ENCODE measurements around the gene PGAP6.
"Not testable (repeated sequence)": the region's sequence is repeated elsewhere in the genome, so short reads cannot be mapped to it uniquely, and the experiment has no call there.

Gene PGAP6

DNA sequence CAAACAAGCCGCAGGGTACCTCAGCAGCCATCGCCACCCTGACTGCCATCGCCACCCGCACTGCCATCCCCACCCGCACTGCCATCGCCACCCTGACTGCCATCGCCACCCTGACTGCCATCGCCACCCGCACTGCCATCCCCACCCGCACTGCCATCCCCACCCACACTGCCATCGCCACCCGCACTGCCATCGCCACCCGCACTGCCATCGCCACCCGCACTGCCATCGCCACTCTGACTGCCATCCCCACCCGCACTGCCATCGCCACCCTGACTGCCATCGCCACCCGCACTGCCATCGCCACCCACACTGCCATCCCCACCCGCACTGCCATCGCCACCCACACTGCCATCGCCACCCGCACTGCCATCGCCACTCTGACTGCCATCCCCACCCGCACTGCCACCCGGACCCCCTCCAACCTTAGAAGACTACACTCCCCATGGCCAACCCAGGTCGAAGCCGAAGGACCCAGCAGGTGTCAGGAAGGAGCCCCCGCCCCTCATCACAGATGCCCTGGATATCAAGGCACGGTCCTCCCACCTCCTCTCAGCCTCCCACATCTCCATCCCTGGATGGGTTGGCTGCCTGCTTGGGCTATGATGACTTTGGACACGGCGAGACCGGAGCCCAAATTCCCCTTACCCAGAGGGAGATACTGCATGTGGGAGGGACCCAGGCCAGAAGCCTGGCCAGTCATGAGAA, 3.5 kb downstream of the PGAP6 start:
- DNase-seq: not testable (repeated sequence)

DNA sequence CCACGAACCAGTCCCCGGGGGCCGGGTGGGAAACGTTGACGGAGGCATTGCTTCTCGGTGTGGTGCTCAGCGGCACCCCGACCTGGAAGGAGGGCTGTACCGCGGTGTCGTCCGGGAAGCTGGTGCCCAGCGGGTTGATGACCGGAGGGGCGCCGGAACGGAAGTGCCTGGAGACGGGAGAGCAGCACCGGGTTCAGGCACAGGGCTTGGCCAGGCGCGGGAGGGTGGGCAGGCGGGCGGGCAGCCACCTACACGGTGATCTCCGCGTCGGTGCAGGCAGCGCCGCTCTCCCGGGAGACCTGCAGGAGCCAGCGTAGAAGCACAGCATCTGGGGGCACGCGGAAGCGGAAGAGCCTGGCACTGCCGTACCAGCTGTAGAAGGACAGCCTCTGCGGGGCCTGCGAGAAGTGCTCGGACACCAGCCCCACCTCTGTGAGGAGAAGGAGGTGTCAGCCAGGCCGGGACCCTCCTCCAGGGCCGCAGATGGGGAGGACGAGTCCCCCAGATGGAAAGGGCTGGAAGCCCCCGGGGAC, 4.3 kb downstream of the PGAP6 start:
- no peak for DNase-seq

GRCh38 chr16:376817-377418, 4.9 kb downstream of the PGAP6 start:
- no peak for DNase-seq

- DNase-seq: no peak
Observed at GRCh38 chr16:375927-376816, 5.6 kb downstream of the PGAP6 start.

DNA sequence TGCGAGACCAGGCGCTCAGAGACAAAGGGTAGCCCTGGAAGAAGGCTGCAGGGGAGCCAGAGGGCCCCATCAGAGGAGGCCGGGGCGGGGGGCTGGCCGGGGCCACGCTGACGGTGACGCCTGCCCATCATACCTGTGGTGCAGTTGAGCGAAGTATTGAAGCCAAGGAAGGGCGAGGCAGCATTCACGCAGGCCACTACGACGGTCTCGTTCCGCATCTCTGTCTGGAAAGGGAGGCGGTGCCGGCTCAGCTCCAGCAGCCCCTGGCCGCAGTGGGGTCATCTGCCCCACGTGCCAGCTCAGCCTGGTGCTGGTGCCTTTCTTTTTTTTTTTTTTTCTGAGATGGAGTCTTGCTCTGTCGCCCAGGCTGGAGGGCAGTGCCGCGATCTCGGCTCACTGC, 6.6 kb downstream of the PGAP6 start:
- no peak for DNase-seq

GRCh38 chr16:374616-374926, 7.2 kb downstream of the PGAP6 start:
- no peak for DNase-seq

GRCh38 chr16:373848-374615, 7.7 kb downstream of the PGAP6 start:
- DNase-seq: no peak

DNA sequence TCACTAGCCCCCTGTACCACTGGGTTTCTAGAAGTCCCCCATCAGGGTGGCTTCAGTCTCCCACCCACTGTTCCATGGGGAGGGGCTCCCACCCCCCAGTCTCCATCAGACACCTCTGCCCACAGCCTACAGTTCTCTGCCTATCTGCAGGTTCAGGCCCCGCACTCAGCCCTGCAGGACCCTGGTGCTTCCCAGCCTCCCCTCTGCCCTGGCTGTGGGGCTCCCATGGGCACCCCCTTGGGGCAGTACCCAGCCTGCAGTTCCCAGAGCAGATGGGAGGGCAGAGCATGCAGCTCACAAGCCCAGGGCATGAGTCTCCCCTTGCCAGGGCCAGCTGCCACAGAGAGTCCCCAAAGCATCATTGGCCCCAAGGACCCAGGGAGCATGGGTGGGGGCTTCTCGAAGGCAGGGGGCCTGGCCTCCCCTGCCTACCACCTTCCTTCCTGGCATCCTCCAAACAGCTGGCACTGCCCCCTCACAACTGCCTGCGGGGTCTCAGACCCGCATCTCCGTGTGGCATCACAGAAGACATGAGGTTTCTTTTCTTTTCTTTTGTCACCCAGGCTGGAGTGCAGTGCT, 8.7 kb downstream of the PGAP6 start:
- no peak for DNase-seq

DNA sequence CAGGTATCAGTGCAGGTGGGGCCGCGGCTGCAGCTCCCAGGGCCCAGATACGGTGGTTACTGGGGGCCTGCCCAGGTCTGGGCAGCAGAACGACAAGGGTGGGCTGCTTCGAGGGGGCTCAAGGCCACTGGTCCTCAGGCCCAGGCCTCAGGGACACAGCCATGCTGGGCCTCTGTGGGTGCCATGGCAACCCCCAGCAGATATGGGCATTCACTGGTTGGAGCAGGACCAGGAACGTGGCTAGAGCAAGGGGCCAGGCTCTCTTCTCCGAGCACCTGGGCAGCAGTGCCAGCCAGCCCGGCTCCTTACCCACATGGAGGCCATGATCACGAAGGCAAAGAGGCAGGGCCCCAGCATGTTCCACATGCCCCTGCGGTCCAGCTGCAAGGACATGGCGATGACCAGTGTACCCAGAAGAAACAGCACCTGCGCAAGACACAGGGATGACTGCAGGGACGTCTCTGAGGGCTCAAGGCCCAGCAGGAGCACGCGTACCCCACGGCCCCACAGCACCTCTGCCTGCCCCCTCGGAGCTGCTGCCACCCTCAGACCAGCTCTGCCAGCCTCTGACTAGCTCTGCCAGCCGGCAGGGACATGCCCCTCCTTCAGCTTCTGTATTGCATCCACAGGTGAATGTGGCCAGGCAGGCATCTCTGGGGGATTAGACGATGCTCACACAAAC, 9.3 kb downstream of the PGAP6 start:
- DNase-seq: no peak

DNA sequence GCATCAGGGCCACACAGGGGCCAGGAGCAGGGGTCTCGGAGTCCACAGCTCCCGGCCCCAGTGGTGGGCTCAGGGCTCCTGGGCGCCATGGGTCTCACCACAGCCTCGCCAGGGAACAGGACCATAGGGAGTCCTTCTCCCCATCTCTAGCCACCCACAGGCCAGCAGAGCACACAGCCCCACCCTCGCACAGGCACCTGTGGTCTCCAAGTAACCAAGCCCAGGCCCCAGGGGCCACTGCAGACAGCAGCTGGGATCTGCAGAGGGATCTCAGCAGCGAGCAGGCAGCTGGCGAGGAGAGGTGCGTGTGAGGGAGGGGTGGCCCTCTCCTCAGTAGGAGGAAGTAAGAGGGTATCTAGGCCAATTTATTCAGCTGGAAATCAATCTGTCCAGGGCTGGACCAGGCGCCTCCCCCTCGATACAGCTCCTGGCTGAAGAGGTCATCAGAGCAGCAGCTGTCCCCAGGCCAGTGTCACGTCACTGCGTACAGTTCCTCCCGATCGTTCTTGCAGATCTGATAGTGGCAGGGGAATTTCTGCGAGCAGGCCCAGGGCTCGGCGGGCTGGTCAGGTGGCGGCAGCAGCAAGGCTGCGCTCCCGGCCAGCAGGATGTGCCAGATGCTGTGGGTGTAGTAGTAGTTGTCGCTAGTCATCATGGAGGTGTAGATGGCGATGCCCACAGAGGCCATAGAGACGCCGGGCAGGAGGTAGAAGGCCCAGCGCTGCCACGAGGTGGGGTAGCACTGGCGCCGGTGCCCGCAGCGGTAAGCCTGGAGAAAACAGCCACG, 10.1 kb downstream of the PGAP6 start:
- DNase-seq: no peak

GRCh38 chr16:370979-371514, 10.7 kb downstream of the PGAP6 start:
- DNase-seq: no peak

GRCh38 chr16:370443-370842, 11.3 kb downstream of the PGAP6 start, which contains the start of gene MRPL28:
TSS of gene MRPL28 (minus strand) at chr16:370538. CDS start at chr16:370218, 320 bp downstream.
- DNase-seq: peak; percentile 96

DNA sequence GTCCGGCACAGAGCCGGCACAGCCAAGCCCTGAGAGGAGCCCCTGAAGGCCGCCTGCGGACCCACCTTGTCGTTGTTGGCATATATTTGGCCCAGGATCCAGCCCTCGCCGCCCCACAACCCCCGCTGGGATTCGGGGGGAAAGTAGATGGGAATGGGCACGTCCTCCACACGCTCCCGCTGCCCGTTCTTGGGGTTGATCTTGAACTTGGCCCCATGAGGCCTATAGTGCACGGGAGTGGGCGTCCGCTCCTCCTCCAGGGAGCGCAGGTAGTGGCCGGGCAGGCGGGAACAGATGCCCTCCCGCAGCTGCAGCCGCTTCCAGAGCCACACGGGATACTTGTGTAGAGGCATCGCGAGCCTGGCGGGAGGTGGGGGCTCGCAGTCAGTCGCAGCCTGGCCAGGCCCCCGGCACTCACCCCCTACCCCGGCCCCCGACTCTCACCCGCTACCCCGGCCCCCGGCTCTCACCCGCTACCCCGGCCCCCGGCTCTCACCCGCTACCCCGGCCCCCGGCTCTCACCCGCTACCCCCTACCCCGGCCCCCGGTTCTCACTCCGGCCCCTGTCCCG, 11.8 kb downstream of the PGAP6 start:
- DNase-seq: no peak

- DNase-seq: no peak
Observed at GRCh38 chr16:369275-369865, 12.4 kb downstream of the PGAP6 start.

- DNase-seq: no peak
Observed at GRCh38 chr16:368388-369158, 13.2 kb downstream of the PGAP6 start.

- DNase-seq: no peak
Observed at GRCh38 chr16:367333-367903, 14.4 kb downstream of the PGAP6 start.

DNA sequence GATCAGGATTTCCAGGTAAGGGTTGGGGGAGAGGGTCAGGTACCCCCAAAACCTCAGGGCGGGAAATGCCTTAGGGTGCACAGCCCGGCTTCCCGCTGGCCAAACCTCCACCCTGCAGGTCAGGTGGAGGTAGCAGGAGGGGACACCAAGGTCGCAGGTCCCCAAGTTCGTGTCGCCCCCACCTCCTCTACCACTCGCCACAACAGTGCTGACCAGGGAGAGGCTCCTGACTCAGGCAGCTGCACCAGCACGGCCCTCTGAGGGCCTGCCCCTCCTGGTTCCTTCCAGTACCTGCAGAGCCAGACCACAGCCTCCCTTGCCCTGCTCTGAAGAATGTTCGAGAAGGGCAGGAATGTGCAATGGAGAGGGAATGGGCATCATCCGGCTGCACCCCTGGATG, 15.3 kb downstream of the PGAP6 start:
- DNase-seq: no peak
